Measurements from ENCODE around the gene KPTN.

- TF ChIP-seq CTCF (IDR thresholded peaks at IDR 0.05; ENCODE audit: insufficient read depth, low read depth, low read length) (no peak), EZH2 (IDR thresholded peaks at IDR 0.05; ENCODE audit: insufficient read depth, low read length) (no peak)
Measured at GRCh38 chr19:47438793-47439220, 45.2 kb downstream of the KPTN start.

All from astrocyte (in vitro differentiated cells and primary cell).